Kidney (tissue), 14 donors: ENCODE results near the gene S100A13. TPM values are rescaled to one million over a fixed set of nuclear protein-coding genes. Genes with fewer than 3 reads are reported as not detected.

Experiments used
- DNase-seq, 5 donors: peaks; one replicate each; pipeline ENCODE4 v3.0.0-alpha.2; 2013 to 2020
- FAIRE-seq: peaks from 2 replicates; lab custom pipeline; 2012; peaks lifted over from hg19 to GRCh38; lab: Jason Lieb, UNC
- H3K27ac ChIP-seq, 2 donors: one replicate each; pipeline ENCODE4 v1.7.0; 2013; ENCODE audit warnings: low read depth in 2 of 2, low read length in 2 of 2, inconsistent platforms in 1 of 2
- H3K27me3 ChIP-seq: one replicate; pipeline ENCODE4 v1.7.1; 2013; ENCODE audit warnings: low read length, inconsistent platforms; ENCODE audit not compliant: control insufficient read depth, insufficient read depth
- H3K36me3 ChIP-seq, 3 donors: one replicate each; pipeline versions ENCODE4 v1.7.0 to v1.7.1; 2013; ENCODE audit warnings: low read length in 3 of 3, control low read depth in 1 of 3, inconsistent platforms in 1 of 3; ENCODE audit not compliant: insufficient read depth in 3 of 3, control insufficient read depth in 2 of 3
- H3K4me1 ChIP-seq, 3 donors: one replicate each; pipeline versions ENCODE4 v1.7.0 to v1.7.1; 2013; ENCODE audit warnings: low read length in 3 of 3, inconsistent platforms in 1 of 3, low read depth in 1 of 3; ENCODE audit not compliant: control insufficient read depth in 2 of 3, insufficient read depth in 2 of 3
- H3K4me3 ChIP-seq, 3 donors: one replicate each; pipeline versions ENCODE4 v1.7.0 to v1.8.1; 2013; ENCODE audit warnings: low read length in 3 of 3, control low read depth in 1 of 3, inconsistent platforms in 1 of 3
- H3K9ac ChIP-seq, 3 donors: one replicate each; pipeline versions ENCODE4 v1.7.0 to v1.7.1; 2013; ENCODE audit warnings: low read length in 3 of 3, control low read depth in 1 of 3, inconsistent platforms in 1 of 3
- H3K9me3 ChIP-seq, 3 donors: one replicate each; pipeline versions ENCODE4 v1.7.0 to v1.7.1; 2013; ENCODE audit warnings: low read length in 3 of 3, control low read depth in 1 of 3, inconsistent platforms in 1 of 3; ENCODE audit not compliant: control insufficient read depth in 2 of 3, insufficient read depth in 1 of 3
- intact Hi-C: fragments of 100-400 bp; cut with DNase I; formaldehyde crosslinking; loops from one replicate; pipeline ENCODE4 v1.11.1; 2022
- polyA plus RNA-seq: library from polyadenylated mRNA; stranded (reverse); fragments of 350-450 nt; fragmentation: Illumina TruSeq; extraction: RNeasy Lipid Tissue Mini Kit (QIAGEN cat#74804); gene quantifications from one replicate; pipeline ENCODE4 v1.2.3, GENCODE V29; 2014; ENCODE audit warnings: low read depth, low replicate concordance; ENCODE audit not compliant: insufficient read depth
- total RNA-seq: library from RNA; stranded (reverse); fragmentation: NEBNext Ultra II Directional; extraction: Animal tissue kit (Norgen Biotek cat#: 25700); gene quantifications from one replicate; pipeline ENCODE4 v1.2.1, GENCODE V29; 2021
- TF ChIP-seq, protein P1 (sequence below): IDR thresholded peaks from 3 replicates; pipeline ENCODE4 v1.5.1; 2012; ENCODE audit warnings: mild to moderate bottlenecking, moderate library complexity, borderline replicate concordance; ENCODE audit not compliant: insufficient read depth; ENCODE audit errors: extremely low read depth
- donor health status: control.
- donor health status: control.
- donor health status: control.
- donor health status: control.
- donor health status: control.
- donor health status: DM: yes; HTN: yes; CAD: no.
- donor health status: Normal renal cell carcinoma (clear cell type).

Gene S100A13
- total and polyA plus RNA-seq, 2 donors from 2014 or later = 225 to 299 TPM

GRCh38 chr1:153639280-153639679 lies 12.0 kb upstream of the S100A13 start:
- no peaks in the 10 kb centered on the region for H3K9me3 ChIP-seq
- TF ChIP-seq, protein P1, sequence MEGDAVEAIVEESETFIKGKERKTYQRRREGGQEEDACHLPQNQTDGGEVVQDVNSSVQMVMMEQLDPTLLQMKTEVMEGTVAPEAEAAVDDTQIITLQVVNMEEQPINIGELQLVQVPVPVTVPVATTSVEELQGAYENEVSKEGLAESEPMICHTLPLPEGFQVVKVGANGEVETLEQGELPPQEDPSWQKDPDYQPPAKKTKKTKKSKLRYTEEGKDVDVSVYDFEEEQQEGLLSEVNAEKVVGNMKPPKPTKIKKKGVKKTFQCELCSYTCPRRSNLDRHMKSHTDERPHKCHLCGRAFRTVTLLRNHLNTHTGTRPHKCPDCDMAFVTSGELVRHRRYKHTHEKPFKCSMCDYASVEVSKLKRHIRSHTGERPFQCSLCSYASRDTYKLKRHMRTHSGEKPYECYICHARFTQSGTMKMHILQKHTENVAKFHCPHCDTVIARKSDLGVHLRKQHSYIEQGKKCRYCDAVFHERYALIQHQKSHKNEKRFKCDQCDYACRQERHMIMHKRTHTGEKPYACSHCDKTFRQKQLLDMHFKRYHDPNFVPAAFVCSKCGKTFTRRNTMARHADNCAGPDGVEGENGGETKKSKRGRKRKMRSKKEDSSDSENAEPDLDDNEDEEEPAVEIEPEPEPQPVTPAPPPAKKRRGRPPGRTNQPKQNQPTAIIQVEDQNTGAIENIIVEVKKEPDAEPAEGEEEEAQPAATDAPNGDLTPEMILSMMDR = no peak
- DNase-seq = peak in 1 of 5 donors; percentile 15
- intact Hi-C loops = no loop called here
- no peak overlapping the region for H3K4me3 ChIP-seq
- peaks cover 12 to 79% (median 38%) of the 10 kb centered on the region in 3 donors for H3K36me3 ChIP-seq
- no peak overlapping the region for H3K9ac ChIP-seq
- peaks cover 0 to 10% (median 4%) of the 10 kb centered on the region in 3 donors for H3K4me1 ChIP-seq
- no peak overlapping the region for H3K27ac ChIP-seq
- no peaks in the 10 kb centered on the region for H3K27me3 ChIP-seq
- no peak for FAIRE-seq

DNA sequence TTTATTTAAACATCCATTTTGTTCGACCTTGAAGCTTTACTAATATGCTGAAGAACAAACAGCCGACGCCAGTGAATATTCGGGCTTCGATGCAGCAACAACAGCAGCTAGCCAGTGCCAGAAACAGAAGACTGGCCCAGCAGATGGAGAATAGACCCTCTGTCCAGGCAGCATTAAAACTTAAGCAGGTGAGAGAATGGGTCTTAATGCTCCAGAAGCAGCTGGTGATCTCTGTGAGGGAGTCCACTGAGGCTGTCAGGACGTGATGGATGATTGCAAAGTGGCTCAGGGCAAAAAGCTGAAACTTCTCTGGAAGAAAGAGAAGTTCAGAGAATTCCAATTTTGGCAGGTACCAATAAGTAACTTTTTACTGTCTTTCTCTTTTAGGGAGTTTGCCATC lies 11.0 kb upstream of the S100A13 start:
- no peak for FAIRE-seq

GRCh38 chr1:153636312-153636711 lies 9.0 kb upstream of the S100A13 start:
- peak in 1 of 5 donors; percentile 41 for DNase-seq
- intact Hi-C loops = no loop called here
- H3K4me1 ChIP-seq = peaks cover 0 to 14% (median 4%) of the 10 kb centered on the region in 3 donors
- TF ChIP-seq, protein P1 = no peak
- H3K27ac ChIP-seq = no peak overlapping the region
- H3K9me3 ChIP-seq = no peaks in the 10 kb centered on the region
- no peak overlapping the region for H3K9ac ChIP-seq
- FAIRE-seq = no peak
- peaks cover 12 to 49% (median 27%) of the 10 kb centered on the region in 3 donors for H3K36me3 ChIP-seq
- H3K27me3 ChIP-seq = no peaks in the 10 kb centered on the region
- no peak overlapping the region for H3K4me3 ChIP-seq

More for the DNA sequence above, 11.0 kb upstream of the S100A13 start:
- H3K9me3 ChIP-seq = no peaks in the 10 kb centered on the region
- TF ChIP-seq, protein P1 = no peak
- intact Hi-C loops = no loop called here
- no peak overlapping the region for H3K4me3 ChIP-seq
- H3K27me3 ChIP-seq = no peaks in the 10 kb centered on the region
- no peak overlapping the region for H3K27ac ChIP-seq
- peaks cover 12 to 69% (median 36%) of the 10 kb centered on the region in 3 donors for H3K36me3 ChIP-seq
- DNase-seq = peak in 1 of 5 donors; percentile 18
- no peak overlapping the region for H3K9ac ChIP-seq
- peaks cover 0 to 13% (median 4%) of the 10 kb centered on the region in 3 donors for H3K4me1 ChIP-seq

DNA sequence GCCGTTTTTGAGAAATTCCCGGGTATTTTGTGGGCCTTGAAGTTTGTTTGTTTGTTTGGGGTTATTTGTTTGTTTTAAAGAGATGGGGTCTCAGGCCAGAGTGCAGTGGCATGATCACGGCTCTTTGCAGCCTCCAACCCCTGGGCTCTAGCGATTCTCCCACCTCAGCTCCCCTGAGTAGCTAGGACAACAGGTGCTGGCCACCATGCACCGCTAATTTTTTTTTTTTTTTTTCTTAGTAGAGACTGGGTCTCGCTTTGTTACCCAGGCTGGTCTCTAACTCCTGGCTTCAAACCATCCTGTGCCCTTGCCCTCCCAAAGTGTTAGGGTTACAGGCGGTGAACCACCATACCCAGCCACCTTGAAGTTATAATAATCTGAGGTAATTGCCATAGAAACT lies 8.6 kb upstream of the S100A13 start:
- intact Hi-C loops = no loop called here
- no peak for FAIRE-seq
- H3K27ac ChIP-seq = no peak overlapping the region
- TF ChIP-seq, protein P1 = no peak
- no peak overlapping the region for H3K9ac ChIP-seq
- DNase-seq = peak in 1 of 5 donors; percentile 37
- peak overlapping the region in 2 of 3 donors; percentile 20 to 98 for H3K4me3 ChIP-seq
- peaks cover 9 to 45% (median 23%) of the 10 kb centered on the region in 3 donors for H3K36me3 ChIP-seq
- peaks cover 0 to 11% (median 8%) of the 10 kb centered on the region in 3 donors for H3K4me1 ChIP-seq
- H3K27me3 ChIP-seq = no peaks in the 10 kb centered on the region
- H3K9me3 ChIP-seq = no peaks in the 10 kb centered on the region
